Vagina (tissue), 2 donors: ENCODE measurements around the gene ASIC1. TPM values are rescaled to one million over a fixed set of nuclear protein-coding genes. Genes with fewer than 3 reads are reported as not detected.

ENCODE experiments used
- DNase-seq, 2 donors: peaks; one replicate each; pipeline ENCODE4 v3.0.0-alpha.2; 2017; ENCODE audit errors: extremely low spot score in 2 of 2
- H3K27ac ChIP-seq: fragments of 200-600 bp; sonication (generic); one replicate; pipeline ENCODE4 v1.5.1; 2019
- H3K27me3 ChIP-seq: fragments of 200-600 bp; sonication (generic); one replicate; pipeline ENCODE4 v1.5.1; 2019
- H3K36me3 ChIP-seq, 2 donors: fragments of 200-600 bp; sonication (generic); one replicate each; pipeline ENCODE4 v1.5.1; 2017 to 2019
- H3K4me1 ChIP-seq: fragments of 200-600 bp; sonication (generic); one replicate; pipeline ENCODE4 v1.5.1; 2019
- H3K4me3 ChIP-seq, 2 donors: fragments of 200-600 bp; sonication (generic); 1 replicate in 1 of 2; 2 replicates in 1 of 2; pipeline ENCODE4 v1.5.1; 2016 to 2019
- H3K9me3 ChIP-seq: fragments of 200-600 bp; sonication (generic); one replicate; pipeline ENCODE4 v1.5.1; 2019
- POLR2A ChIP-seq, 2 donors: fragments of 450-650 bp; IDR thresholded peaks; one replicate each; pipeline ENCODE4 v1.6.1; 2017; ENCODE audit warnings: antibody characterized with exemption in 2 of 2, mild to moderate bottlenecking in 2 of 2, moderate library complexity in 2 of 2
- POLR2AphosphoS5 ChIP-seq, 2 donors: sonication (generic); formaldehyde crosslinking; IDR thresholded peaks; one replicate each; pipeline ENCODE4 v1.9.0; 2017; ENCODE audit warnings: antibody characterized with exemption in 2 of 2, mild to moderate bottlenecking in 2 of 2, low read depth in 1 of 2; ENCODE audit not compliant: insufficient read depth in 1 of 2
- intact Hi-C: fragments of 100-400 bp; cut with DNase I; formaldehyde crosslinking; loops from one replicate; pipeline ENCODE4 v1.15.1; 2023
- total RNA-seq: library from RNA; depleted of rRNA; stranded (reverse); fragments of >200 nt; gene quantifications from one replicate; pipeline ENCODE4 v1.2.3, GENCODE V29; 2016
- TF ChIP-seq, protein P1 (sequence below), 3 experiments: fragments of 450-650 bp in 2 of 3; fragments of 200-600 bp in 1 of 3; sonication (generic) in 1 of 3; IDR thresholded peaks; one replicate each; pipeline ENCODE4 v1.5.1; 2017 to 2019; ENCODE audit warnings: antibody characterized with exemption in 3 of 3, mild to moderate bottlenecking in 2 of 3, moderate library complexity in 2 of 3

The ASIC1 gene
- total RNA-seq, 1 donor from 2014 or later, result 2.9 TPM

DNA sequence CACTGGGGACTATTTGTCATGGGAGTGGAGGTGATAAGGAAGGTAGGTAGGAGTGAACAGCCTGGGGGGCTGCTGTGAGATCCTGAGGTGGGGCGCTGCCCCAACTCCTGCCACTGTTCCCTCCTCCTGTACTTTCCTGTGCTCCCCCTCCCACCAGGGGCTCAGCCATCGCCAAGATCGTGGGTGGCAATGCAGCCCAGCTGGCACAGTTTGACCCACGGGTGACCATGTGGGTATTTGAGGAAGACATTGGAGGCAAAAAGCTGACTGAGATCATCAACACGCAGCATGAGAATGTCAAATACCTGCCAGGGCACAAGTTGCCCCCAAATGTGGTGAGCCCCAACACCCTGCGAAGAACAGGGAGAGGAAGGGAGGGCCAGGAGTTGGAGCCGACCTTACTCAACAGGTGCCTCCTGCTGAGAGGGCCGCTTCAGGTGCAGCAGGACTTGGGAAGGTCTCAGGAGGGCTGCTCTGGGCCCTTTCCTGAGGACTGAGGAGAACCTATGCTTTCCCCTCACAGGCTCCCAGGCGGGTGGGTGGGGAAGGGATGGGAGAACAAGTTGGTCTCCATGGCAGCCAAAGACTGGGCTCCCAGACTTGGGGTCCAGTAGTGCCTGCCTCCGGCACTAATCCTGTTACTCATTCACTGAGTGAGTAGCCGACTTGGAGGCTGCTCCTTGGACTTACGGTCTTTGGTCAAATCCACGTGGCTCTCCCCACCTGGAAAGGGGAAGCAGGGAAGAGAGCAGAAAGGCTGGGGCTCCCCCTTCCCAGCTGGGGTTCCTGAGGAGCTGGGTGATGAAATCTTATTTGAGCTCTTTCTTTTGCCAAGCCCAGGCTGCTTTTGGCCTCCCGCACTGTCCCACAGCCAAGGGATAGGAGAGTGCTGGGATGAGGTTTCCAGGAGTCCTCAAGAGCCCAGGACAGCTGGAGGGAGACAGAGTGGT, 47.3 kb downstream of the ASIC1 start:
- H3K4me3 ChIP-seq, result no peak overlapping the region
- TF ChIP-seq POLR2AphosphoS5 (IDR thresholded peaks at IDR 0.05; ENCODE audit: insufficient read depth in 1 of 2, low read depth in 1 of 2) (no peak), POLR2A (IDR thresholded peaks at IDR 0.05) (no peak)
- TF ChIP-seq, protein P1, sequence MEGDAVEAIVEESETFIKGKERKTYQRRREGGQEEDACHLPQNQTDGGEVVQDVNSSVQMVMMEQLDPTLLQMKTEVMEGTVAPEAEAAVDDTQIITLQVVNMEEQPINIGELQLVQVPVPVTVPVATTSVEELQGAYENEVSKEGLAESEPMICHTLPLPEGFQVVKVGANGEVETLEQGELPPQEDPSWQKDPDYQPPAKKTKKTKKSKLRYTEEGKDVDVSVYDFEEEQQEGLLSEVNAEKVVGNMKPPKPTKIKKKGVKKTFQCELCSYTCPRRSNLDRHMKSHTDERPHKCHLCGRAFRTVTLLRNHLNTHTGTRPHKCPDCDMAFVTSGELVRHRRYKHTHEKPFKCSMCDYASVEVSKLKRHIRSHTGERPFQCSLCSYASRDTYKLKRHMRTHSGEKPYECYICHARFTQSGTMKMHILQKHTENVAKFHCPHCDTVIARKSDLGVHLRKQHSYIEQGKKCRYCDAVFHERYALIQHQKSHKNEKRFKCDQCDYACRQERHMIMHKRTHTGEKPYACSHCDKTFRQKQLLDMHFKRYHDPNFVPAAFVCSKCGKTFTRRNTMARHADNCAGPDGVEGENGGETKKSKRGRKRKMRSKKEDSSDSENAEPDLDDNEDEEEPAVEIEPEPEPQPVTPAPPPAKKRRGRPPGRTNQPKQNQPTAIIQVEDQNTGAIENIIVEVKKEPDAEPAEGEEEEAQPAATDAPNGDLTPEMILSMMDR (IDR thresholded peaks at IDR 0.05), result no peak
- H3K4me1 ChIP-seq, result peaks cover 21% of the 10 kb centered on the region
- DNase-seq, result no peak
- H3K27me3 ChIP-seq, result no peaks in the 10 kb centered on the region
- H3K36me3 ChIP-seq, result no peaks in the 10 kb centered on the region
- intact Hi-C loops, result no loop called here
- no peaks in the 10 kb centered on the region for H3K9me3 ChIP-seq
- H3K27ac ChIP-seq, result no peak overlapping the region

DNA sequence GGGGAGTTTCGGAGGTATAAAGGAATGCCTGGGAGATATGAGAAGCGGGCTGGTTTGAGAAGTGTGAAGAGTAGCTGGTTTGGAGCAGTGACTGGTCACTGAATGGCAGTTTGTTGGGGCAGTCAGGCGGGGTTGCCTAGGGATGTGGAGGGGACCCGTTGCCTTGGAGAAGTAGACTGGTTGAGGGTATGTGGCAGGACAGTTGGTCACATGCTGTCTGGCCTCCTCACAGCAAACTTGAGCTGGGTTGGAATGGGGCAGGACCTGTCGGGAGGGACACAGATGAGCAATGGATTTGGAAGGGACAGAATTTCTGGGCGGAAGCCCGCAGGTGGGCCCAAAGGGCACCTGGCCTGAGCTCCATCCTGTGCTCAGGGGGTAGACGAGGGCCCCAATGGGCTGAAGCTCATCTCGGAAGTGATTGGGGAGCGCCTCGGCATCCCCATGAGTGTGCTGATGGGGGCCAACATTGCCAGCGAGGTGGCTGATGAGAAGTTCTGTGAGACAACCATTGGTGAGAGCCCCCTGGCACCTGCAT, 48.6 kb downstream of the ASIC1 start:
- H3K27me3 ChIP-seq, result no peaks in the 10 kb centered on the region
- no peaks in the 10 kb centered on the region for H3K36me3 ChIP-seq
- no peaks in the 10 kb centered on the region for H3K9me3 ChIP-seq
- intact Hi-C loops, result no loop called here
- TF ChIP-seq, protein P1 (IDR thresholded peaks at IDR 0.05), result no peak
- TF ChIP-seq POLR2A (IDR thresholded peaks at IDR 0.05) (no peak), POLR2AphosphoS5 (IDR thresholded peaks at IDR 0.05; ENCODE audit: insufficient read depth in 1 of 2, low read depth in 1 of 2) (no peak)
- no peak overlapping the region for H3K27ac ChIP-seq
- DNase-seq, result no peak
- no peak overlapping the region for H3K4me3 ChIP-seq
- H3K4me1 ChIP-seq, result peaks cover 30% of the 10 kb centered on the region

DNA sequence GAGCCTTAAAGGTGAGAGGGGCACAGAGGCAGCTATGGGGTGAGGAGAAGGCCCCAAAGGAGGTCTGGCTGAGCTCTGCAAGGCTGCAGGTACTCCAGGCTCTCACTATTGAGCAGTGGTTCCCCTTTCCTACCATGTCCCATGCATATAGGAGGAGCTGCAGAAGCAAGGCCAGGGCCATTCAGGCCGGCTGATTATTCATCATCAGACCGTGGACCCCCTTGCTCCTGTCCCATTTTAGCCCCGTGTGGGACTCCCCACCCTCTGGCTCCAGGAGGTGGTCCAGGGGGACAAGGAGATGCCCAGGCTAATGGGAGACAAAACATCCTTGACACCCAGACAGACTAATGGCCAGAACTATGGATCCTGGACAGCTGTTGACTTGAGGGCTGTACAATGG, 49.5 kb downstream of the ASIC1 start:
- Histone ChIP-seq H3K4me3 (no peak overlapping the region), H3K27me3 (no peaks in the 10 kb centered on the region), H3K9me3 (no peaks in the 10 kb centered on the region), H3K27ac (no peak overlapping the region), H3K36me3 (no peaks in the 10 kb centered on the region), H3K4me1 (peaks cover 35% of the 10 kb centered on the region)
- no peak for DNase-seq
- TF ChIP-seq, protein P1 (IDR thresholded peaks at IDR 0.05), result no peak
- TF ChIP-seq POLR2A (IDR thresholded peaks at IDR 0.05) (no peak), POLR2AphosphoS5 (IDR thresholded peaks at IDR 0.05; ENCODE audit: insufficient read depth in 1 of 2, low read depth in 1 of 2) (no peak)
- intact Hi-C loops, result no loop called here

DNA sequence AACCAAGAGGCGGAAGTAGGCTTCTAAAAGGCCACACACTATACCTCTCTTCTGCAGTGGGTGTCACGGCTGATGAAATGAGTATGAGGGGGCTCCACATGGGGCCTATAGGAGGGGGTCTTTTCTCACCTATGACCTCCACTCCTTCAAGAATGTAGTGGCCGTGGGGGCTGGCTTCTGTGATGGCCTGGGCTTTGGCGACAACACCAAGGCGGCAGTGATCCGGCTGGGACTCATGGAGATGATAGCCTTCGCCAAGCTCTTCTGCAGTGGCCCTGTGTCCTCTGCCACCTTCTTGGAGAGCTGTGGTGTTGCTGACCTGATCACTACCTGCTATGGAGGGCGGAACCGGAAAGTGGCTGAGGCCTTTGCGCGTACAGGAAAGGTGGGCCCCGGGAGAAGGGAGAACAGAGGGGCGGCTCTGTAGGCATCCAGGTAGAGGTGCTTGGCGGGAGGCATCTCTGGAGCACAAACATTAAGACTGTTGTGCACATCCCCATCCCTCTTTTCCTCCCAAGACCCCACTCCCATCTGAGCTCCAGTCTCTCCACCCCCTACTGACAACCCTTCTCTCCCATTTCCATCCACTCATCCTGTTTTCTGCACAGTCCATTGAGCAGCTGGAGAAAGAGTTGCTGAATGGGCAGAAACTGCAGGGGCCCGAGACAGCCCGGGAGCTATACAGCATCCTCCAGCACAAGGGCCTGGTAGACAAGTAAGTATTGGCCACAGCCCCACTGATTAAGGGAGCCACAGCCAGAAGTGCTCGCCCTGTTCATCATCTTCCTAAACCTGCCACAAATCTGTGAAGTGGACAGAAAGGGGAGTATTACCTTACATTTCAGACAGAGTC, 50.2 kb downstream of the ASIC1 start:
- H3K27me3 ChIP-seq, result no peaks in the 10 kb centered on the region
- no peak overlapping the region for H3K4me3 ChIP-seq
- intact Hi-C loops, result no loop called here
- no peaks in the 10 kb centered on the region for H3K36me3 ChIP-seq
- DNase-seq, result no peak
- H3K4me1 ChIP-seq, result peaks cover 35% of the 10 kb centered on the region
- H3K27ac ChIP-seq, result no peak overlapping the region
- TF ChIP-seq POLR2A (IDR thresholded peaks at IDR 0.05) (no peak), POLR2AphosphoS5 (IDR thresholded peaks at IDR 0.05; ENCODE audit: insufficient read depth in 1 of 2, low read depth in 1 of 2) (no peak)
- TF ChIP-seq, protein P1 (IDR thresholded peaks at IDR 0.05), result no peak
- no peaks in the 10 kb centered on the region for H3K9me3 ChIP-seq
